Erythroblast (primary cell): ENCODE data around the gene EXD2.

Experiments used
- DNase-seq, 2 experiments: peaks; one replicate each; lab custom pipeline; 2025; lab: John Stamatoyannopoulos, UW
- GATA1 ChIP-seq: IDR thresholded peaks from 2 replicates; pipeline ENCODE4 v1.6.1; 2011; ENCODE audit warnings: low read depth, mild to moderate bottlenecking, control low read depth, low read length, moderate library complexity
- POLR2A ChIP-seq: IDR thresholded peaks from 2 replicates; pipeline ENCODE4 v1.6.1; 2011; ENCODE audit warnings: mild to moderate bottlenecking, low read length

EXD2 gene, protein sequence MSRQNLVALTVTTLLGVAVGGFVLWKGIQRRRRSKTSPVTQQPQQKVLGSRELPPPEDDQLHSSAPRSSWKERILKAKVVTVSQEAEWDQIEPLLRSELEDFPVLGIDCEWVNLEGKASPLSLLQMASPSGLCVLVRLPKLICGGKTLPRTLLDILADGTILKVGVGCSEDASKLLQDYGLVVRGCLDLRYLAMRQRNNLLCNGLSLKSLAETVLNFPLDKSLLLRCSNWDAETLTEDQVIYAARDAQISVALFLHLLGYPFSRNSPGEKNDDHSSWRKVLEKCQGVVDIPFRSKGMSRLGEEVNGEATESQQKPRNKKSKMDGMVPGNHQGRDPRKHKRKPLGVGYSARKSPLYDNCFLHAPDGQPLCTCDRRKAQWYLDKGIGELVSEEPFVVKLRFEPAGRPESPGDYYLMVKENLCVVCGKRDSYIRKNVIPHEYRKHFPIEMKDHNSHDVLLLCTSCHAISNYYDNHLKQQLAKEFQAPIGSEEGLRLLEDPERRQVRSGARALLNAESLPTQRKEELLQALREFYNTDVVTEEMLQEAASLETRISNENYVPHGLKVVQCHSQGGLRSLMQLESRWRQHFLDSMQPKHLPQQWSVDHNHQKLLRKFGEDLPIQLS

DNA sequence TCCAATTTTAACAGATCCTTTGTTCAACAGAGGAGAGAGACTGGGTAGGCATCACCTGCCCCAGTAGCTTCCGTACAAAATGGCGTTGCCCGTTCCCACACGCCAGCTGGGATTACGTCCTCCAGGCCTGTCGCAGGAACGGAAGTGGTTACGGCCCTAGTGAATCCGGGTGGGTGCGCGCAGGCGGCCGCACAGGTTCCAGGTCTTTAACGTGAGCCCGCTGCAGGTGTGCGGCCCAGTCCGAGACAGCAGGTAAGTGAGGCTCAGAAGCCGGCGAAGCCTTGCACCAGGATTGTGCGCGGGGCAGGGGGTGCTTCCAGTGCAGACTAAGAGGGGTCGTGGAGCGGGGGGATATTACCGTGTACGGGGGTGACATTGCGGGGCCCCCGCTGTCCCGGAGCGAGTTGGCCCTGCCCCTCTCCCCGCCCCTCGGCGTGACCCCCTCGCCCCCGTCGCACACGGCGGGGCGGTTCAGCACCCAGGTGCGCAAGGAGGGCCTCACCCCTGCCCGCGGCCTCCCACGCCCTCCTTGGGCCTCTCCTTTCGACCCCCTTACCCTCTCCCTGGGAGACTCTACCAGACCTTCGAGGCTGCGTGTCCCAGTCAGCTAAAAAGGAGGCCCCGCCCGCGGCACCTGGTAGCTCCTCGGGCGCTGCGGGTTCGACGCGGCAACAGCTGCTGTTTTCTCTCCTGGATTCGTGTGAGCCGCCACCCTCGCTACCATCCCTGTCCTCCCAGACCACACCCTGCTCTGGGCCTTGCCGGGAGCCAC lies at the start of gene EXD2:
TSS of gene EXD2 (plus strand) at position 159 of the 772 bp plus-strand sequence. CDS start 17,973 bp downstream, outside the sequence.
- peak; percentile 82 to 84 for DNase-seq
- TF ChIP-seq GATA1 (no peak), POLR2A (peak; percentile 47)

DNA sequence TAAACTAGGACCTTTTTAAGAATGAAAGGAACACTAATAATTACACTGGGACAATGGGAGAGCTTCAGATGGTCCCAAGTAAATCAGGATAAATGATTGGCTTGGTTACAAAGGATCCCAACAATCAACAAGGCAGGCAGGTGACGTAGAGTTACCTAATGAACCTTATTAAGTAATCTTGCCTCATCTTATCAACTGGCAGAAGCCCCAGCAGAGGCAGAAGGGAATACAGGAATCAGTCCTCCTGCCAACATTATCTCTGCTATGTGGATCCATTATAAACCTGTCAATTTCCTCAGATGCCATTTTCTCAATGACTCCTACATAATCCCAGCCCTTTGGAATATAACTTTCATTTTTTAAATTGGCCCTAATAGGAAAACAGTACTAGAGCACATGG lies 49.7 kb upstream of the EXD2 start:
- no peak for DNase-seq
- no peak for TF ChIP-seq GATA1

DNA sequence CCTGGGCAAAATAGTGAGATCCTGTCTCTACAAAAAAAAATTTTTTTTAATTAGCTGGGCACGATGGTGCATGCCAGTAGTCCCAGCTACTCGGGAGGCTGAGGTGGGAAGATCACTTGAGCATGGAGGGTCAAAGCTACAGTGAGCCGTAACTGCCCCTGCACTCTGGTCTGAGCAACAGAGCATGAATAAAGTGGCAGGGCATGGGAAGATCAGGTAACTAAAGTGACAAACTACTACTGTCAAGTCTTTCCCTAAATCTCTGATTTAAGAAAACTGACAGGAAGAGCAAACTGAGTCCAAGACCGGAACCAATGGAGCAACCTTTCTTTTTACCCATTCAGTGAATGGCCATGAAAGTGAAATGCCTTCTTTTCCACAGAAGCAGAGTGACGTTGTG lies 49.2 kb upstream of the EXD2 start:
- TF ChIP-seq POLR2A (no peak), GATA1 (no peak)
- DNase-seq = no peak

DNA sequence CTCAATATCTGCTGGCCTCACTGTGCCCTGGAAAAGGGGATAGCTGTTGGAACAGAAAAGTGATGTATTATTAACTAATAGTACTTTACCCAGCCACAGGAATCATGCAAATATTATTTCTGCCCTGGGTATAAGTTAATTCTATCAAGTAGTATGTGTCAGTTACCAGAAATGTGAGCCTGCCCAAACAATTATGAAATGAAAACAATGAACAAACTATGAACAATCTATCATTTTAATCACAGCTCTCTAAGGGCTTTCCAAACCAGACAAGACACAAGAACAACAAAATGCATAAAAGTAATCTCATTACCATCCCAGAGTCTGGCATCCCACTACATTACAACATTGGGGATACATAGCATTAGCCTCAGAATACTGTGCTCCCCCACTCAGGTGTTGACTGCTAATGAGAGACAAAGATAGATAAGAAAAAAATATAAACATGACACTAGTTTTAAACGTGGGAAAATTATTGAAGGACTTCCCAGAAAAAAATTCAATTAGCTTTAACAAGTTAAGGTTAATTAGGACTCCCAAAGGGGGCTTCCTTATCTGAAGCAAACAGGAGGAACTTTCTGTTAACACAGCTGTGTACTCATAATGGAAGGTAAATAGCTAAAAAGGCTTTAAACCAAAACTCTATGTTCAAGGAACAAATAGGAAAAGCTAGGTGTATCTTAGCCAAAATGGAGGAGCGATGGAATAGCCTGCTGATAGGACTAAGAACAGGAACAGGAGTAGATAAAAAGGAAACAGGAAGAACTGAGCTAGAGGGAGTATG lies 41.6 kb upstream of the EXD2 start:
- TF ChIP-seq POLR2A = no peak
- no peak for TF ChIP-seq GATA1

DNA sequence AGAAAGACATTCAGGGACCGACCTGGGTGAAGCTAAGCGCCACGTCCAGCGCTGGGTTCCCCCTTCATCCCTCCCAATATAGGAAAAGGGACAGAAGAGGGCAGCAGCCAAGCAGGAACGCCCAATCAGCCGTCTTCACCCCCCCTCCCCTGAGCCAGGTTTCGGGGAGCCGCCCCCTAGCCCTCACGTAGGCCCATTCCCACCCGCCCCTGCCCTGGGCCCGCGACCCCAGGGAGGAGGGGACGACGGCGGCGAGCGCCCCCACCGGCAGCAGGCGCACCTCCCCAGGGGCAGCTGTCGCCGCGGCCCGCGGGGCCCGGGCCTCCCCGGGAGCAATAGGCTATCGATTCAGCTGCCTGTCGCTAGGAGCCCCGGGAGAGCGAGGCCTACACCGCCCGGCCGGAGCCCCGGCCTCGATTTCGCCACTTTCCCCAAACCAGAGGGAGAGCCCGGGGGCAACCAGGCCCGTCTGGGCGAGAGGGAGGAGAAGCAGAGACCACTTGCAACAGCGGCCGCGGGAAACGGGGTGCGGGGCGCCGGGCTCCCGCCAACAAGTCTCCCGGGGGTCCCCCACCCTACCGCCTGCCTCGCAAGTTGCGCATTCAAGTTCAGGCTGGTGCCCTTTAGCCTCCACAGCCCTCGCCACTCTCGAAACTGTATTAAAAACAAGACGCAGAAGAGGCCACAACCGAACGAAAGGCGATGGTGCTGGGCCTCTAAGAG lies 39.7 kb upstream of the EXD2 start:
- DNase-seq = peak; percentile 88 to 93
- peak; percentile 24 for TF ChIP-seq POLR2A
- no peak for TF ChIP-seq GATA1

More for the DNA sequence above, 41.6 kb upstream of the EXD2 start:
- DNase-seq = no peak

DNA sequence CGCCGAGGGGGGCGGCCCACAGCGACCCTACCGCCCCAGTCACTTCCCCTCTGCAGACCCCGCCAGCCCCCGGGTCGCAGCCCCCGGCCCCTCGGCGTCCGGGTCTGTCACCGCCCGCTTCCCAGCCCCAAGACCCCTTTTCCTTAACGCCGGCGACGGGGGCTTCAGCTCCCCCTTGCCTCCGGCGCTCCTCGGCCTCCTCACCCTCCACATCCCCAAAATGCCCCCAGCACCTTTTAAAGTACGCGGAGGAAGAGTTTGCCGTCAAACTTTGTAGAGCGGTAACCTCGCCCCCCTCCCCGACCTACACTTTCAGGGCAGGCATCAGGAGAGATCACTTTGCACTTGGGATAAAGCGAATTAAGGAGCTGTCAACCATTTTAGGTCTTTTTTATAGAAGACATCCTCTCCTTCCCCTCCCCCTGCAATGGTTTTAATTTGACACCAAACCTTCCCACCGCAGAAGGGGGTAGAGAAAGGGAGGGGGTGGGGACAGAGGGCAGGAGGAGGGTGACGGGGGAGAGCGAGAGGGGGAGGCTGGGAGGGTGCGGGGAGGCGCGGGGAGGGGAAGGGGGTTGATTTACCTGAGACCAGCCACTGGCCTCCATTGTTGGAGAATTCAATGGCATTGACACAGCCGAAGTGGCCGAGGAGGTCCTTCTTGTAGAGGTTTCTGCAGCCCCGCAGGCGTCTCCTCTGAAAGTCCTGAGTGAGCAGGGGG lies 39.0 kb upstream of the EXD2 start:
- TF ChIP-seq GATA1 (no peak), POLR2A (no peak)
- peak; percentile 69 to 76 for DNase-seq

DNA sequence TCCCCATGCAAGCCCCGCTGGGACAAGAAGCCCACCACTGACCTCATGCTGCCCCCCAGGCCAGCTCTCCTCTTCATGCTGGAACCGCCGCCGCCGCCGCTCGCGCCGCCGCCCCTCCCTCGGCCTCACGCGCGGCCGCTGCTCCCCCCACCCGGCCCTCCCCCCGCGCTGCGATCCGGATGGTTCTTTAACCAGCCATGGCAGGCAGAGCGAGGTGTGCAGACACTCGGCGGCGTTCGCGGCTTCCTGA lies 38.5 kb upstream of the EXD2 start, which contains the start of gene DCAF5:
TSS of gene DCAF5 (minus strand) at position 218 of the 250 bp plus-strand sequence. CDS start at position 77, 141 bp downstream.
- DNase-seq = peak in 1 of 2 experiments; percentile 95
- TF ChIP-seq GATA1 (no peak), POLR2A (no peak)

DNA sequence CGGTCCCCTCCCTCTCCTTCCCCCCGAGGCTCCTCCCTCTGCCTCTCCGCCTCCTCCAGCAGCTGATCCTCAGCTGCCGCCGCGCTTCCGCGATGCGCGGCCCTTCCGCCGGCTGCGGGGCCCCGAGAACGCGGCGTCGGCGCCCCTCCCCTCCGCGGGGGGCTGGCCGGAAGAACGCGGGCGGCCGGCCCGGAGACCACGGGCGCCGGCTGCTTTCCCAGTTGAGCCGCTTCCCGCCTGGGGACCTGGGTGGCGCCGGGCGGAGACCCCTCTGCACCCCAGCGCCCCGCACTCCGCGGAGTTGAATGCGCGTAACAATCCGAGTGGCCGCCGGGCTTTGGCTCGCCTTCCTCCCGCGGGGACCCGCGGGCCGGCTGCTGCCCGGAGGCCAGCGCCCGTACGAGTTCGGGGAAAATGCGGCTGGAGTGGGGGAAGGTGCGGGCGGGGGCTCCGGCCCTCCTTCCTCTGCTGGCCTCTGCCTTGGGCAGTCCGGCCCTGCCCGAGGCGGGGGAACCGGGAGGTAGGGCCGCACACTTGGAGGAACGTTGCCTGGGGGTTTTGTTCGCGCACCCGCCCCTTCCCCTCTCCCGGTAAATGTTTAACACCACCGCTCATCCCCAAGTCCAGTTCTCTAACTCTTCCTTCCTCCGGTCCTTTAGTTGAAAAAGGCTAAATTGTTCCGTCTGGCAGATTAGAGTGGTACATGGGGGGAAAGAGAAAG lies 38.0 kb upstream of the EXD2 start:
- TF ChIP-seq POLR2A (peak; percentile 75), GATA1 (no peak)
- peak in 1 of 2 experiments; percentile 93 for DNase-seq

DNA sequence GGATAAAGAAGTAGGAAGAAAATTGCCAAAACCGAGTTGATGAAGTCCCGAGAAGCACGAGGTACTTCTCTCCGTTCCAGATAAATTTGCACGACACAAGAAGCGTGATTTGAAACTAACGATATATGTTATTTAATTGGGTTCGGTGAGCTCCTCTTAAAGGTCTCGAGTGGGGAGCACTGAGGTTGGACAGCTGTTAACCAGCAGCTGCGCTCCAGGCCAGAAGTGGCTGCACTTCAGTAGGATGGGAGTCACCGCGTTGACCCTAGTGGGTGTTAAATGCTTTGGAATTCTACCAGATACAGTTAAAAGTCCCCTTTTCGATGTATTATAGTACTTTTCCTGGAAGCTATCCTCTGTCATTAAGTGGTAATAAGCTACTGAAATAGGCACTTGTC lies 37.4 kb upstream of the EXD2 start:
- DNase-seq = peak; percentile 47 to 65

DNA sequence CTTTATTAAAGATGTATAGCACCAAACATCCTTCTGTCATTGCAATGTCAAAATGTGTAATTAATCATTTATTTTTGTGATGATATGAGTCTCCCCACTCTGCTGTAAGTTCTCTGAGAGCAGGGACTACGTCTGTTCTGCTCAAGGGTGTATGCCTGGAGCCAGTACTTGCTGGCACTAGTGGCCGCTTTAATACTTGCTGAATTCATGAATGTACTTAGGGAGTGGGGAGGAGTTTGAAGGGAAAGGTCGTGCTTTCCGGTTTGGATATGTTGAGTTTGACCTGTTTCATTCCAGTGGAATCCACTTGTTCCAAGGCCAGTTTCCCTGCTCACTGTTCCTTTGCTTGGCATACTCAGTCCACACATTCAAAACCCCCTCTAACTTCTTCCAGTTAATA lies 36.5 kb upstream of the EXD2 start:
- TF ChIP-seq POLR2A (no peak), GATA1 (no peak)
- peak in 1 of 2 experiments; percentile 23 for DNase-seq

More for the DNA sequence above, 37.4 kb upstream of the EXD2 start:
- no peak for TF ChIP-seq GATA1
- no peak for TF ChIP-seq POLR2A

DNA sequence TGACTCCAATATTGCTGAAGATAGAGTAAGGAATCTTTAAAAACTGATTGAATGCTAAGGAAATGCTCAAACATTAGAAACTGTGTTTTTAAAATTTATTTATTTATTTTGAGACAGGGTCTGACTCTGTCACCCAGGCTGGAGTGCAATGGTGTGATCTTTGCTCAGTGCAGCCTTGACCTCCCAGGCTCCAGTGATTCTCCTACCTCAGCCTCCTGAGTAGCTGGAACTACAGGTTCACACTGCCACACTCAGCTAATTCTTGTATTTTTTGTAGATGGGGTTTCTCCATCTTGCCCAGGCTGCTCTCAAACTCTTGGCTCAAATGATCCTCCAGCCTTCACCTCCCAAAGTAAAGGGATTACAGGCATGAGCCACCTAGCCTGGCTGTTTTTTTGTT lies 35.1 kb upstream of the EXD2 start:
- DNase-seq = no peak
- TF ChIP-seq POLR2A (no peak), GATA1 (no peak)
